Stomach smooth muscle (tissue), 2 donors: ENCODE data around the gene PCYT2.
A peak's percentile ranks its signal among the peaks of the same experiment; 100 is the strongest.

Experiments used
- H3K27ac ChIP-seq: one replicate; pipeline ENCODE4 v1.7.0; 2013; ENCODE audit warnings: mild to moderate bottlenecking, low read length, inconsistent platforms
- H3K27me3 ChIP-seq, 2 donors: one replicate each; pipeline ENCODE4 v1.7.0; 2013; ENCODE audit warnings: low read length in 2 of 2; ENCODE audit not compliant: insufficient read depth in 2 of 2, control insufficient read depth in 1 of 2
- H3K36me3 ChIP-seq, 2 donors: one replicate each; pipeline ENCODE4 v1.7.0; 2013; ENCODE audit warnings: low read length in 2 of 2; ENCODE audit not compliant: control insufficient read depth in 2 of 2, insufficient read depth in 2 of 2
- H3K4me1 ChIP-seq: one replicate; pipeline ENCODE4 v1.7.0; 2013; ENCODE audit warnings: low read length; ENCODE audit not compliant: control insufficient read depth, insufficient read depth
- H3K4me3 ChIP-seq, 2 donors: one replicate each; pipeline ENCODE4 v1.7.0; 2013; ENCODE audit warnings: low read length in 2 of 2
- H3K9ac ChIP-seq, 2 donors: one replicate each; pipeline ENCODE4 v1.7.0; 2013; ENCODE audit warnings: low read length in 2 of 2, mild to moderate bottlenecking in 1 of 2
- H3K9me3 ChIP-seq, 2 donors: one replicate each; pipeline ENCODE4 v1.7.0; 2013; ENCODE audit warnings: low read length in 2 of 2; ENCODE audit not compliant: control insufficient read depth in 2 of 2
- donor health status: healthy.
- donor health status: Pancreatic carcinoma.

The PCYT2 gene

GRCh38 chr17:81917565-81918332, 6.5 kb upstream of the PCYT2 start, which contains the start of gene SIRT7:
Gene SIRT7, minus strand, starts transcription at chr17:81918176. Its CDS starts 45 bp downstream, at chr17:81918131.
- Histone ChIP-seq H3K4me1 (peaks cover 36% of the 10 kb centered on the region), H3K27me3 (no peaks in the 10 kb centered on the region), H3K27ac (no peak within 1 kb of the TSS), H3K9me3 (no peaks in the 10 kb centered on the region), H3K36me3 (peaks cover 26 to 43% of the 10 kb centered on the region in 2 donors), H3K9ac (peak within 1 kb of the TSS; percentile 52 to 60), H3K4me3 (peak within 1 kb of the TSS; percentile 76 to 83)

GRCh38 chr17:81916234-81917001, 5.2 kb upstream of the PCYT2 start:
- Histone ChIP-seq H3K4me3 (peak overlapping the region in 1 of 2 donors; percentile 83), H3K27me3 (no peaks in the 10 kb centered on the region), H3K4me1 (peaks cover 29% of the 10 kb centered on the region), H3K9ac (no peak overlapping the region), H3K27ac (no peak overlapping the region), H3K9me3 (no peaks in the 10 kb centered on the region), H3K36me3 (peaks cover 22 to 36% of the 10 kb centered on the region in 2 donors)

- H3K4me1 ChIP-seq = peaks cover 31% of the 10 kb centered on the region
- H3K27me3 ChIP-seq = no peaks in the 10 kb centered on the region
- H3K4me3 ChIP-seq = no peak overlapping the region
- no peak overlapping the region for H3K9ac ChIP-seq
- H3K36me3 ChIP-seq = peaks cover 22 to 28% of the 10 kb centered on the region in 2 donors
- H3K9me3 ChIP-seq = no peaks in the 10 kb centered on the region
- no peak overlapping the region for H3K27ac ChIP-seq
These were observed 4.1 kb upstream of the PCYT2 start for GRCh38 chr17:81915331-81915730.

- peaks cover 16 to 25% of the 10 kb centered on the region in 2 donors for H3K36me3 ChIP-seq
- no peak overlapping the region for H3K27ac ChIP-seq
- no peak overlapping the region for H3K9ac ChIP-seq
- no peaks in the 10 kb centered on the region for H3K27me3 ChIP-seq
- no peaks in the 10 kb centered on the region for H3K9me3 ChIP-seq
- H3K4me1 ChIP-seq = peaks cover 36% of the 10 kb centered on the region
- no peak overlapping the region for H3K4me3 ChIP-seq
These were observed 3.1 kb upstream of the PCYT2 start for GRCh38 chr17:81914103-81914850.

GRCh38 chr17:81913394-81914102, 2.3 kb upstream of the PCYT2 start:
- Histone ChIP-seq H3K27me3 (no peaks in the 10 kb centered on the region), H3K9me3 (no peaks in the 10 kb centered on the region), H3K36me3 (peaks cover 15 to 25% of the 10 kb centered on the region in 2 donors)

GRCh38 chr17:81912441-81913309, 1.5 kb upstream of the PCYT2 start:
- Histone ChIP-seq H3K4me3 (no peak overlapping the region), H3K36me3 (peaks cover 15 to 25% of the 10 kb centered on the region in 2 donors), H3K9me3 (no peaks in the 10 kb centered on the region), H3K27me3 (no peaks in the 10 kb centered on the region), H3K27ac (no peak overlapping the region), H3K4me1 (peaks cover 32% of the 10 kb centered on the region), H3K9ac (no peak overlapping the region)

More at GRCh38 chr17:81913394-81914102, 2.3 kb upstream of the PCYT2 start:
- H3K27ac ChIP-seq = no peak overlapping the region
- H3K9ac ChIP-seq = no peak overlapping the region
- H3K4me1 ChIP-seq = peaks cover 36% of the 10 kb centered on the region
- no peak overlapping the region for H3K4me3 ChIP-seq

- H3K27ac ChIP-seq = peak overlapping the region; percentile 37
- no peak overlapping the region for H3K4me3 ChIP-seq
- H3K4me1 ChIP-seq = peaks cover 26% of the 10 kb centered on the region
- H3K9me3 ChIP-seq = no peaks in the 10 kb centered on the region
- peaks cover 15 to 25% of the 10 kb centered on the region in 2 donors for H3K36me3 ChIP-seq
- H3K9ac ChIP-seq = no peak overlapping the region
- no peaks in the 10 kb centered on the region for H3K27me3 ChIP-seq
These were observed 770 bp upstream of the PCYT2 start for GRCh38 chr17:81911969-81912368.

- H3K9ac ChIP-seq = peak overlapping the region; percentile 36 to 59
- no peak overlapping the region for H3K27ac ChIP-seq
- H3K4me3 ChIP-seq = peak overlapping the region; percentile 70 to 78
- H3K27me3 ChIP-seq = no peaks in the 10 kb centered on the region
- peaks cover 15 to 25% of the 10 kb centered on the region in 2 donors for H3K36me3 ChIP-seq
- peaks cover 19% of the 10 kb centered on the region for H3K4me1 ChIP-seq
- H3K9me3 ChIP-seq = no peaks in the 10 kb centered on the region
These were observed 341 bp downstream of the PCYT2 start for GRCh38 chr17:81910840-81911276.

GRCh38 chr17:81909966-81910839, 996 bp downstream of the PCYT2 start:
- H3K4me1 ChIP-seq = peaks cover 16% of the 10 kb centered on the region
- no peaks in the 10 kb centered on the region for H3K27me3 ChIP-seq
- peaks cover 13 to 23% of the 10 kb centered on the region in 2 donors for H3K36me3 ChIP-seq
- no peak overlapping the region for H3K27ac ChIP-seq
- no peaks in the 10 kb centered on the region for H3K9me3 ChIP-seq
- peak overlapping the region; percentile 70 to 78 for H3K4me3 ChIP-seq
- peak overlapping the region; percentile 36 to 59 for H3K9ac ChIP-seq
